Esophagus muscularis mucosa (tissue), 3 donors: ENCODE data around the gene SH3TC2.

ENCODE experiments used
- CTCF ChIP-seq, 3 experiments: fragments of 200-600 bp in 2 of 3; fragments of 450-650 bp in 1 of 3; sonication (generic) in 2 of 3; IDR thresholded peaks; one replicate each; pipeline ENCODE4 v1.5.1; 2017 to 2019; ENCODE audit warnings: antibody characterized with exemption in 3 of 3, mild to moderate bottlenecking in 2 of 3, moderate library complexity in 1 of 3
- POLR2A ChIP-seq: fragments of 450-650 bp; IDR thresholded peaks from one replicate; pipeline ENCODE4 v1.6.1; 2017; ENCODE audit warnings: antibody characterized with exemption, moderate library complexity, mild to moderate bottlenecking, low read depth
- POLR2AphosphoS5 ChIP-seq, 2 donors: sonication (generic); formaldehyde crosslinking; IDR thresholded peaks; one replicate each; pipeline ENCODE4 v1.6.1; 2017; ENCODE audit warnings: antibody characterized with exemption in 2 of 2

- TF ChIP-seq CTCF (IDR thresholded peaks at IDR 0.05) (no peak), POLR2A (no peak), POLR2AphosphoS5 (IDR thresholded peaks at IDR 0.05) (no peak)
These were observed 73.3 kb downstream of the SH3TC2 start for GRCh38 chr5:148989567-148989966.
